ENCODE measurements around the gene NFIC.
"Not testable (repeated sequence)": the region's sequence is repeated elsewhere in the genome, so short reads cannot be mapped to it uniquely, and the experiment has no call there.

DNA sequence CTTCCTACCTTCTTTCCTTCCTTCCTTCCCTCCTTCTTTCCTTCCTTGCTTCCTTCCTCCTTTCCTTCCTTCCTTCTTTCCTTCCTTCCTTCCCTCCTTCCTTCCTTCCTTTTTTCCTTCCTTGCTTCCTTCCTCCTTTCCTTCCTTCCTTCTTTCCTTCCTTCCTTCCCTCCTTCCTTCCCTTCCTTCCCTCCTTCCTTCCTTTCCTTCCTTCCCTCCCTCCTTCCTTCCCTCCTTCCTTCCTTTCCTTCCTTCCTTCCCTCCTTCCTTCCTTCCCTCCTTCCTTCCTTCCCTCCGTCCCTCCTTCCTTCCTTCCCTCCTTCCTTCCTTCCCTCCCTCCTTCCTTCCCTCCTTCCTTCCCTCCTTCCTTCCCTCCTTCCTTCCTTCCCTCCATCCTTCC, 34.2 kb upstream of the NFIC start:
- TF ChIP-seq, protein P1, sequence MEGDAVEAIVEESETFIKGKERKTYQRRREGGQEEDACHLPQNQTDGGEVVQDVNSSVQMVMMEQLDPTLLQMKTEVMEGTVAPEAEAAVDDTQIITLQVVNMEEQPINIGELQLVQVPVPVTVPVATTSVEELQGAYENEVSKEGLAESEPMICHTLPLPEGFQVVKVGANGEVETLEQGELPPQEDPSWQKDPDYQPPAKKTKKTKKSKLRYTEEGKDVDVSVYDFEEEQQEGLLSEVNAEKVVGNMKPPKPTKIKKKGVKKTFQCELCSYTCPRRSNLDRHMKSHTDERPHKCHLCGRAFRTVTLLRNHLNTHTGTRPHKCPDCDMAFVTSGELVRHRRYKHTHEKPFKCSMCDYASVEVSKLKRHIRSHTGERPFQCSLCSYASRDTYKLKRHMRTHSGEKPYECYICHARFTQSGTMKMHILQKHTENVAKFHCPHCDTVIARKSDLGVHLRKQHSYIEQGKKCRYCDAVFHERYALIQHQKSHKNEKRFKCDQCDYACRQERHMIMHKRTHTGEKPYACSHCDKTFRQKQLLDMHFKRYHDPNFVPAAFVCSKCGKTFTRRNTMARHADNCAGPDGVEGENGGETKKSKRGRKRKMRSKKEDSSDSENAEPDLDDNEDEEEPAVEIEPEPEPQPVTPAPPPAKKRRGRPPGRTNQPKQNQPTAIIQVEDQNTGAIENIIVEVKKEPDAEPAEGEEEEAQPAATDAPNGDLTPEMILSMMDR (IDR thresholded peaks at IDR 0.05): not testable (repeated sequence)
- not testable (repeated sequence) for TF ChIP-seq EP300, POLR2A (IDR thresholded peaks at IDR 0.05)

Data from tibial nerve (tissue), 4 donors.